ENCODE measurements around the gene ZNF207. TPM values are rescaled to one million over a fixed set of nuclear protein-coding genes. Genes with fewer than 3 reads are reported as not detected.
"Not testable (repeated sequence)": the region's sequence is repeated elsewhere in the genome, so short reads cannot be mapped to it uniquely, and the experiment has no call there.

Gene ZNF207
- total and polyA plus RNA-seq, 5 donors: 54.7 to 94.4 (median 77.7) TPM

DNA sequence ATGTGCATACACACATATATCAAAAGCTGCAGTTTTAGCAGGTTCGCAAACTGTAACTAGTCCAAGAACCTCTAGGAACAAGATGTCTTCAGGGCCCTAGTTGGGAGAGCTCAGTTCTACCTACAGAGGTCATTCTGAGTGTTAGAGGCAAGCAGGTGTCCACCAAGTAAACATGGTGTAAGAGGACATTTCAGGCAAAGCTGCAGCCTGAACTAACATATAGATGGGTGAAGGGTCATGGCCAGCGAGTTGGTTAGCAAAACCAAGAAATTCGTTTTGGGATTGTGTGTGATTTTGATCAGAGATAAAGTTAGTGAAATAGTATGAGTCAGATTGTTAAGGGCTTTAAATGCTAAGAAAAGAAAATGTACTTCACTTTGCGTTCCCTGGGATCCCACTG lies 32.6 kb upstream of the ZNF207 start:
- 82% methylated on average over 4 of the region's 4 CpGs for WGBS
- Histone ChIP-seq H3K27ac (ENCODE audit: low read length) (no peak overlapping the region), H3K4me3 (ENCODE audit: low read length) (no peak overlapping the region), H3K4me1 (ENCODE audit: control insufficient read depth, insufficient read depth, low read length) (no peaks in the 10 kb centered on the region), H3K27me3 (ENCODE audit: control insufficient read depth, insufficient read depth) (peaks cover 3% of the 10 kb centered on the region), H3K9me3 (ENCODE audit: control insufficient read depth, low read length) (no peaks in the 10 kb centered on the region)
- no peak for ATAC-seq
- intact Hi-C loops (cut with DNase I): no loop called here
- no peak for DNase-seq

GRCh38 chr17:32318071-32318470 lies 31.9 kb upstream of the ZNF207 start:
- Histone ChIP-seq H3K27ac (ENCODE audit: low read length) (no peak overlapping the region), H3K9me3 (ENCODE audit: control insufficient read depth, low read length) (no peaks in the 10 kb centered on the region), H3K27me3 (ENCODE audit: control insufficient read depth, insufficient read depth) (peaks cover 3% of the 10 kb centered on the region), H3K4me3 (ENCODE audit: low read length) (no peak overlapping the region), H3K4me1 (ENCODE audit: control insufficient read depth, insufficient read depth, low read length) (no peaks in the 10 kb centered on the region)
- ATAC-seq: no peak
- DNase-seq: no peak
- intact Hi-C loops (cut with DNase I): loop anchor here in 3 of 4 donors (2.0 kb wide), 2 partner anchors 61 to 65 kb away; no protein-coding TSS in a partner anchor
- WGBS: 94% methylated on average over 8 of the region's 8 CpGs

GRCh38 chr17:32319548-32319905 lies 30.4 kb upstream of the ZNF207 start:
- Histone ChIP-seq H3K27ac (ENCODE audit: low read length) (no peak overlapping the region), H3K27me3 (ENCODE audit: control insufficient read depth, insufficient read depth) (peaks cover 3% of the 10 kb centered on the region), H3K9me3 (ENCODE audit: control insufficient read depth, low read length) (no peaks in the 10 kb centered on the region), H3K4me3 (ENCODE audit: low read length) (no peak overlapping the region), H3K4me1 (ENCODE audit: control insufficient read depth, insufficient read depth, low read length) (no peaks in the 10 kb centered on the region)
- peak; percentile 73 to 92 (median 87) for DNase-seq
- intact Hi-C loops (cut with DNase I): loop anchor here in 3 of 4 donors (2.0 kb wide), 2 partner anchors 63 to 67 kb away; no protein-coding TSS in a partner anchor
- WGBS: 11% methylated on average over 5 of the region's 5 CpGs
- ATAC-seq: peak; percentile 86 to 88

GRCh38 chr17:32320080-32320479 lies 29.9 kb upstream of the ZNF207 start:
- not testable (repeated sequence) for H3K9me3 ChIP-seq (ENCODE audit: control insufficient read depth, low read length); H3K27ac ChIP-seq (ENCODE audit: low read length); H3K4me3 ChIP-seq (ENCODE audit: low read length); DNase-seq; H3K27me3 ChIP-seq (ENCODE audit: control insufficient read depth, insufficient read depth); H3K4me1 ChIP-seq (ENCODE audit: control insufficient read depth, insufficient read depth, low read length); ATAC-seq
- intact Hi-C loops (cut with DNase I): loop anchor here in 1 of 4 donors (5.0 kb wide), 1 partner anchor 68 kb away; no protein-coding TSS in a partner anchor
- WGBS: 93% methylated on average over 6 of the region's 6 CpGs

GRCh38 chr17:32320847-32321246 lies 29.1 kb upstream of the ZNF207 start:
- no peaks in the 10 kb centered on the region for H3K9me3 ChIP-seq (ENCODE audit: control insufficient read depth, low read length)
- DNase-seq (no peak), ATAC-seq (no peak)
- 92% methylated on average over 15 of the region's 15 CpGs for WGBS
- H3K27ac ChIP-seq (ENCODE audit: low read length): no peak overlapping the region
- intact Hi-C loops (cut with DNase I): loop anchor here in 1 of 4 donors (5.0 kb wide), 1 partner anchor 69 kb away; no protein-coding TSS in a partner anchor
- H3K27me3 ChIP-seq (ENCODE audit: control insufficient read depth, insufficient read depth): no peaks in the 10 kb centered on the region
- H3K4me3 ChIP-seq (ENCODE audit: low read length): no peak overlapping the region
- H3K4me1 ChIP-seq (ENCODE audit: control insufficient read depth, insufficient read depth, low read length): no peaks in the 10 kb centered on the region

- H3K27ac ChIP-seq (ENCODE audit: low read length): no peak overlapping the region
- no peaks in the 10 kb centered on the region for H3K27me3 ChIP-seq (ENCODE audit: control insufficient read depth, insufficient read depth)
- H3K9me3 ChIP-seq (ENCODE audit: control insufficient read depth, low read length): no peaks in the 10 kb centered on the region
- DNase-seq (no peak), ATAC-seq (no peak)
- no peak overlapping the region for H3K4me3 ChIP-seq (ENCODE audit: low read length)
- no peaks in the 10 kb centered on the region for H3K4me1 ChIP-seq (ENCODE audit: control insufficient read depth, insufficient read depth, low read length)
- intact Hi-C loops (cut with DNase I): loop anchor here in 1 of 4 donors (5.0 kb wide), 1 partner anchor 71 kb away; no protein-coding TSS in a partner anchor
- WGBS: 92% methylated on average over 10 of the region's 10 CpGs
Measured at GRCh38 chr17:32323046-32323445, 26.9 kb upstream of the ZNF207 start.

DNA sequence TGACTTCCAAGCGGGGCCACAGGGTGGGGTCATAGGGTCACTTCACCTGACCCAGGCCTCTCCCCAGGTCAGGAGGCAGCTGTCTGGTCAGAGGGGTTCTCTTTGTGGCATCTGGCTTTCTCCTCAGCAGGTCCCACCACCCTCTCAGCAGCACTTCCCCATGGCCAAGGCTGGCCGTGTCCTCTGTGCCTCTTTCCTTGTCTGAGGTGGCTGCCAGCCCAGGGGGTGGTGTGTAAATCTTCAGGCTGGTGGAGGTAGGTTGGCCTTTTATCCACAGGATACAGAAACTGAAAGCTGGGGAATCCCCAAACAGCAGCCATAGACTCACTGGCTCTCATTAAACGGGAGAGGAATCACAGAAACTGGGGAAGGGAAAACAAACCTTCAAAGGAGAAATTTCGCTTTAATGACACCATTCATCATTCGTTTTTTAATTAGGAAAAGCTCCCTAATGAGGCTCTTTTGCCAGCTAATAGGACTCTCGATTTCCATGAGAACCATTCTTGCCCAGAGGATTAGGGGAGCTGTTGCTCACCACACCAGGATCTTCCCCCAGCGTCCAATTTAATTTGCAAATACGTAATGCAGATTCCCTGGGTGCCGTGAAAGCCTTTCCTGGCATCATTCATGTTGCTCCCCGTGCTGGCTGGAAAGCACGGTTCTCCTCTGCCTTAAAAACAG lies 26.0 kb upstream of the ZNF207 start:
- intact Hi-C loops (cut with DNase I): loop anchor here in 1 of 4 donors (5.0 kb wide), 1 partner anchor 72 kb away; no protein-coding TSS in a partner anchor
- Histone ChIP-seq H3K4me1 (ENCODE audit: control insufficient read depth, insufficient read depth, low read length) (no peaks in the 10 kb centered on the region), H3K27me3 (ENCODE audit: control insufficient read depth, insufficient read depth) (no peaks in the 10 kb centered on the region), H3K27ac (ENCODE audit: low read length) (no peak overlapping the region), H3K9me3 (ENCODE audit: control insufficient read depth, low read length) (no peaks in the 10 kb centered on the region), H3K4me3 (ENCODE audit: low read length) (no peak overlapping the region)
- ATAC-seq (no peak), DNase-seq (no peak)
- 41% methylated on average over 11 of the region's 11 CpGs for WGBS

GRCh38 chr17:32327911-32328310 lies 22.0 kb upstream of the ZNF207 start:
- DNase-seq (no peak), ATAC-seq (no peak)
- Histone ChIP-seq H3K4me1 (ENCODE audit: control insufficient read depth, insufficient read depth, low read length) (no peaks in the 10 kb centered on the region), H3K9me3 (ENCODE audit: control insufficient read depth, low read length) (no peaks in the 10 kb centered on the region), H3K27me3 (ENCODE audit: control insufficient read depth, insufficient read depth) (no peaks in the 10 kb centered on the region), H3K4me3 (ENCODE audit: low read length) (no peak overlapping the region), H3K27ac (ENCODE audit: low read length) (no peak overlapping the region)
- intact Hi-C loops (cut with DNase I): no loop called here
- WGBS: 98% methylated on average over 1 of the region's 1 CpG

DNA sequence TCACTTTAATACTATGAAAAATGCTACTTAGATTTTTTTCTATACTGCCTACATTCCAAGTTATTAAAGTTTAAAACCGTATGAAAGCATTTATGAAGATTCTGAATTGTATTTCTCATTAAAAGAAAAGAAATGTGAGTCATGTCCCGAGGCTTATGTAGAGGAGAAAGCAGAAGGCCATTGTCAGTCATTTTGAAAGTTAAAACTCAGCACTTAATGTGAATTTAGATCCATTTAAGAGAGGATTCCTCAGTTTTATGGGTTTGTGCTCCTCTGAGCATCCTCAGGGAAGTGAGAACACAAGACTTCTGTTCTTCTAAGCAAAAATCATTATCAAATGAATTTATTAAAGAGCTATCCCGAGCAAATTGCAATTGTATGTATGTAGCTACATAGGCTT lies 19.8 kb upstream of the ZNF207 start:
- ATAC-seq (no peak), DNase-seq (no peak)
- intact Hi-C loops (cut with DNase I): no loop called here
- Histone ChIP-seq H3K4me1 (ENCODE audit: control insufficient read depth, insufficient read depth, low read length) (no peaks in the 10 kb centered on the region), H3K9me3 (ENCODE audit: control insufficient read depth, low read length) (no peaks in the 10 kb centered on the region), H3K27me3 (ENCODE audit: control insufficient read depth, insufficient read depth) (no peaks in the 10 kb centered on the region), H3K4me3 (ENCODE audit: low read length) (no peak overlapping the region), H3K27ac (ENCODE audit: low read length) (no peak overlapping the region)
- 77% methylated on average over 3 of the region's 3 CpGs for WGBS

DNA sequence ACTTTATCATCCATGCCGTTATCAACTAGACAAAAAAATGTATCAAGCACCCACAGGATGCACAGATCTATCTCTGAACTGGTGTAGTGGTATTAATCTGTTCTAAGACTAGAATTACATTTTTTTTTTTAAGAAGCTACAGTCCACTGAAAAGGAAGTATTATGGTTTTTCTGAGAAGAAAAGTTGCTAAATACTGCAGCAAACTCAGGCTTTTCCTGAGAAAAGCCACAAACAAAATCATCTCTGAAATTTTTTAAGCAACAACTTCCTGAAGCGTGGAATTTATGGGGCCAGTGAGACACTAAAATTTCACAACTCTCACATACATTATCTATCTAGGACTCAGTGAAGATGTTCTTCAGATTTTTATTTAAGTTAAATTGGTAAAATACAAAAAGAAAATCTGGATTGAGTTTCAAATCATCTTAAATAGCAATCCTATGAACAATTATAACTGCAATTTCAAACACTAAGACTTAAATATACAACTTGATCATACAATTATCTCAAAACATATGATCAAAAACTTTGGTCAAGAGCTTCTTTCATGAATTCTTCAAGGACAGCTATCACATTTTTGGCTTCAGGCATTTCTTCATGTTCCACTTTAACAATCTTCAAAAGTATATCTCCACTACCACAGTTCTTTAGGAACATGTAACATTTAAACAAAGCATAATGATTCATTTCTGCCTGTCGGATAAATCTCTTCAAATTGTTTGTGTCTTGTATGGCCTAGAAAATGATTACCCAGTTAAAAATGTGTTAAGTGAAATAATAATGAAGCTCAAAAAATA lies 18.5 kb upstream of the ZNF207 start:
- no peak overlapping the region for H3K4me3 ChIP-seq (ENCODE audit: low read length)
- intact Hi-C loops (cut with DNase I): no loop called here
- H3K27me3 ChIP-seq (ENCODE audit: control insufficient read depth, insufficient read depth): no peaks in the 10 kb centered on the region
- WGBS: 81% methylated on average over 3 of the region's 3 CpGs
- DNase-seq (no peak), ATAC-seq (no peak)
- H3K27ac ChIP-seq (ENCODE audit: low read length): no peak overlapping the region
- no peaks in the 10 kb centered on the region for H3K4me1 ChIP-seq (ENCODE audit: control insufficient read depth, insufficient read depth, low read length)
- no peaks in the 10 kb centered on the region for H3K9me3 ChIP-seq (ENCODE audit: control insufficient read depth, low read length)

DNA sequence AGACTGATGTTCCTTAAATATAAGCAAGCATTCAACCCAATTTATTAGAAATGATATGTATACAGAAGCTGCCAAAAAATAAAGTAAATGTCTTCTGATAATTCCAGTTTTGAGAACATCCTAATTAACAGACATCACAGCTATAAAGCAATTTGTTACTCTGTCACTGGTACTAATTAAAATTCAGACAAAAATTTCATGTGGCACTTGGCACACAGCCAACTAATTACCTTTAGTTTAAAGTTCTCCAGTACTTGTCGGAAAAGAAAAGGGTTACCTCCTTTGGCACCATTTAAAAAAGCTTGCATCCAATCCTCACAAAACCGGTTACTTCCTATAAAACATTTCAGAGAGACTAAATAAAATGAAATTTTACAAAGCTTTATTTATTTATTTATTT lies 16.8 kb upstream of the ZNF207 start:
- DNase-seq: no peak
- 94% methylated on average over 2 of the region's 2 CpGs for WGBS
- Histone ChIP-seq H3K27ac (ENCODE audit: low read length) (no peak overlapping the region), H3K27me3 (ENCODE audit: control insufficient read depth, insufficient read depth) (no peaks in the 10 kb centered on the region), H3K9me3 (ENCODE audit: control insufficient read depth, low read length) (no peaks in the 10 kb centered on the region), H3K4me1 (ENCODE audit: control insufficient read depth, insufficient read depth, low read length) (no peaks in the 10 kb centered on the region), H3K4me3 (ENCODE audit: low read length) (no peak overlapping the region)
- intact Hi-C loops (cut with DNase I): no loop called here
- ATAC-seq: no peak

Data from right cardiac atrium (tissue), 5 donors.